ENCODE results near the gene CNTN1.

The CNTN1 gene

GRCh38 chr12:41013881-41014642 is 321.8 kb downstream of the CNTN1 start:
- no peak overlapping the region for H3K4me3 Mint-ChIP-seq
- H3K27ac Mint-ChIP-seq: no peak overlapping the region
- peaks cover 15% of the 10 kb centered on the region for H3K9me3 Mint-ChIP-seq
- DNase-seq: no peak
- no peaks in the 10 kb centered on the region for H3K4me1 Mint-ChIP-seq
- CTCF ChIA-PET: no interaction called here
- H3K36me3 Mint-ChIP-seq: no peaks in the 10 kb centered on the region
- H3K27me3 Mint-ChIP-seq: no peaks in the 10 kb centered on the region

DNA sequence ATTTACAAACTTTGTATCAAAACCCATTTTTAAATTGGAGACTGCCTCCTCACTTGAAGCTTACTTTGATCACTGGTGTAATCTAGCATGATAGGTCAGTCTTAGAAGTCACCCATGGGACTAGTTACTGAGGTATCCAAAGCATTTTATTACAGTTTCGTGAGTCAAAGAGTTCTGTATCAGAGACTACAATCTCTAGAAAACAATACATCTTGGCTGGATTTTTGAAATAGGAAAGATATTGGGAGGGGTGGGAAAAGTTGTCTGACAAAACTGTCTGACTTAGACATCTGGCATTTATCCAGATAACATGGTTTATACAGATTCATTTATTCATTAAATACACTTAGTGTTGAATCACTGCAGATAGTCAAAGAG is 322.4 kb downstream of the CNTN1 start:
- no peak overlapping the region for H3K27ac Mint-ChIP-seq
- no peaks in the 10 kb centered on the region for H3K36me3 Mint-ChIP-seq
- no peak overlapping the region for H3K4me3 Mint-ChIP-seq
- H3K4me1 Mint-ChIP-seq: no peaks in the 10 kb centered on the region
- no peaks in the 10 kb centered on the region for H3K27me3 Mint-ChIP-seq
- CTCF ChIA-PET: no interaction called here
- peaks cover 15% of the 10 kb centered on the region for H3K9me3 Mint-ChIP-seq
- DNase-seq: no peak

DNA sequence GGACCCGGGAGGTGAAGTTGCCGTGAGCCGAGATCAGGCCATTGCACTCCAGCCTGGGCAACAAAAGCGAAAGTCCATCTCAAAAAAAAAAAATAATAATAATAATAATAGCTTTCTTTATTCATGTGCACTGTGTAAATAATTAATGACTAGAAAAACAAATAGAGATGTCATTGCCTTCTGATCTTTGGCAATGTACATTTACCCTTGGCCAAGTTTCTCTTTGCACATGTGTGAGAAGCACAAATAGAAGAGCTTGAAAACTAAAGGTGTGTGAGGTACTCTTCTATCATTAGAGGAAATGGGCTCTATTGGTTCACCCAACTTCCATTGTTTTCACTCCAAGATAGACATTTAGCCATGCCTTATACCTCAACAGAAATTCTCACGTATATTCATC is 325.8 kb downstream of the CNTN1 start:
- Mint-ChIP-seq H3K27ac (no peak overlapping the region), H3K4me1 (no peaks in the 10 kb centered on the region), H3K36me3 (no peaks in the 10 kb centered on the region), H3K27me3 (no peaks in the 10 kb centered on the region), H3K9me3 (no peaks in the 10 kb centered on the region), H3K4me3 (no peak overlapping the region)
- CTCF ChIA-PET: no interaction called here
- no peak for DNase-seq

GRCh38 chr12:41019461-41019860 is 327.2 kb downstream of the CNTN1 start:
- Mint-ChIP-seq H3K36me3 (no peaks in the 10 kb centered on the region), H3K4me3 (no peak overlapping the region), H3K4me1 (no peaks in the 10 kb centered on the region), H3K27ac (no peak overlapping the region), H3K27me3 (no peaks in the 10 kb centered on the region), H3K9me3 (no peaks in the 10 kb centered on the region)
- DNase-seq: no peak
- CTCF ChIA-PET: no interaction called here

GRCh38 chr12:41023836-41024235 is 331.6 kb downstream of the CNTN1 start:
- Mint-ChIP-seq H3K36me3 (no peaks in the 10 kb centered on the region), H3K4me3 (no peak overlapping the region), H3K4me1 (no peaks in the 10 kb centered on the region), H3K27ac (no peak overlapping the region), H3K27me3 (no peaks in the 10 kb centered on the region), H3K9me3 (no peaks in the 10 kb centered on the region)
- no peak for DNase-seq
- CTCF ChIA-PET: no interaction called here

DNA sequence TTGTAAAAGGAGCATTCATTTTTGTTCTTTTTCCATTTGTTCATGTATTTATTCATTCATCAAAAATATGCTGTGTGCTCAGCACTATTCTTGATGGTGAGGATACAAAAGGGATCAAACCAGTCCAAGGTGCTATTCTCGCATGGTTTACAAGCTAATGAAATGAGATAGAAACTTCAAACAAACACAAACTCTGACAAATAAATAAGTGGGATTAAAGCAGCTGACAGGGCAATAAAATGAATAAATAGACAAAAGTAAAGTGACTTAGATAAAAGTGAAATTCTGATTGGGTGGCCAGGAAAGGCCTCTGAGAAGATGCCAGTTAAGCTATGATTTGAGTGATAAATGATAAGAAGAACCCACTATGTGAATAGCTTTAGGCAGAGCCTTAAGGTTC is 333.9 kb downstream of the CNTN1 start:
- Mint-ChIP-seq H3K27ac (no peak overlapping the region), H3K4me3 (no peak overlapping the region), H3K36me3 (no peaks in the 10 kb centered on the region), H3K4me1 (no peaks in the 10 kb centered on the region), H3K9me3 (no peaks in the 10 kb centered on the region), H3K27me3 (no peaks in the 10 kb centered on the region)
- CTCF ChIA-PET: no interaction called here
- no peak for DNase-seq

- H3K27me3 Mint-ChIP-seq: no peaks in the 10 kb centered on the region
- H3K4me1 Mint-ChIP-seq: no peaks in the 10 kb centered on the region
- CTCF ChIA-PET: no interaction called here
- no peaks in the 10 kb centered on the region for H3K9me3 Mint-ChIP-seq
- no peak overlapping the region for H3K4me3 Mint-ChIP-seq
- no peak overlapping the region for H3K27ac Mint-ChIP-seq
- no peaks in the 10 kb centered on the region for H3K36me3 Mint-ChIP-seq
- DNase-seq: no peak
Measured at GRCh38 chr12:41032386-41032785, 340.1 kb downstream of the CNTN1 start.

DNA sequence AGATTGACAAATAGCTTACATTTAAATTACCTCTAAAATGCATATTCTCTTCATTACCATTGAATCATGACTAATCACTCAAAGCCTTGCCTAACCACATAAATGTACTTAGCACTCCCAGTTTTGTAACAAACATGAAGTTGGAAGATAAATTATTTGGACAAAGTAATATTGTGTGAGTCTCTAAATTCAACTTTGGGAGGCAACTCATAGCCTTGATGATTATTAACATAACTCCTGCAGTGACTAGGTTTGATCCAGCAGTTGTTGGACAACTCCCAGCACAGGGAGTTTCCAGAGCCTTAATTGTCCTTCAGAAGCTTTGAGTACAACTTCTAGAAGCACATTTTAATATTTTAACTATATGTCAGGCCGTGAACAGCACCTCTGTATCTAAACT is 342.4 kb downstream of the CNTN1 start:
- CTCF ChIA-PET: no interaction called here
- Mint-ChIP-seq H3K27me3 (no peaks in the 10 kb centered on the region), H3K9me3 (no peaks in the 10 kb centered on the region), H3K27ac (no peak overlapping the region), H3K36me3 (no peaks in the 10 kb centered on the region), H3K4me1 (no peaks in the 10 kb centered on the region), H3K4me3 (no peak overlapping the region)
- no peak for DNase-seq

DNA sequence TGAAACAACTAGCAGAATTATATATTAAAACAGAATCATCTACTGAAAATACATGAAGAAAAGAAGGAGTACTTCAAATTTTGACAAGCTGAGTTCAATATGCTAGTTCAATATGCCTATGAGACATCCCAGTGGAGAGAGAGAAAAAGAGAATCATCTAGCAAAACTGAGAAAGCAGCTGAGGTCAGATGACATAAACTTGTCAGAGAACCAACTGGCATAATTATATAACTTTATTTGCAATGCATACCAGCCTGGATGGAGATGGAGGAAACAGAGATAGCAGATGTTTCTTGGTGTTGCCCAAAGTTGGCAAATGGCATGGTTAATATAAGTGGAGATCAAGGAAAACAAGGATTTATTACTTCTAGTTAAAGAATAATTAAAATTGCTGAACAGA is 347.2 kb downstream of the CNTN1 start:
- DNase-seq: no peak
- no peaks in the 10 kb centered on the region for H3K9me3 Mint-ChIP-seq
- H3K27ac Mint-ChIP-seq: no peak overlapping the region
- no peaks in the 10 kb centered on the region for H3K4me1 Mint-ChIP-seq
- CTCF ChIA-PET: no interaction called here
- H3K27me3 Mint-ChIP-seq: no peaks in the 10 kb centered on the region
- H3K36me3 Mint-ChIP-seq: no peaks in the 10 kb centered on the region
- no peak overlapping the region for H3K4me3 Mint-ChIP-seq

GRCh38 chr12:41045509-41045908 is 353.3 kb downstream of the CNTN1 start:
- H3K4me1 Mint-ChIP-seq: no peaks in the 10 kb centered on the region
- DNase-seq: no peak
- H3K4me3 Mint-ChIP-seq: no peak overlapping the region
- no peaks in the 10 kb centered on the region for H3K9me3 Mint-ChIP-seq
- CTCF ChIA-PET: no interaction called here
- no peaks in the 10 kb centered on the region for H3K36me3 Mint-ChIP-seq
- no peaks in the 10 kb centered on the region for H3K27me3 Mint-ChIP-seq
- no peak overlapping the region for H3K27ac Mint-ChIP-seq

GRCh38 chr12:41049033-41049432 is 356.8 kb downstream of the CNTN1 start:
- no peak overlapping the region for H3K4me3 Mint-ChIP-seq
- DNase-seq: no peak
- no peaks in the 10 kb centered on the region for H3K4me1 Mint-ChIP-seq
- CTCF ChIA-PET: no interaction called here
- H3K27ac Mint-ChIP-seq: no peak overlapping the region
- no peaks in the 10 kb centered on the region for H3K27me3 Mint-ChIP-seq
- H3K9me3 Mint-ChIP-seq: no peaks in the 10 kb centered on the region
- H3K36me3 Mint-ChIP-seq: no peaks in the 10 kb centered on the region

GRCh38 chr12:41051954-41052353 is 359.7 kb downstream of the CNTN1 start:
- H3K27me3 Mint-ChIP-seq: no peaks in the 10 kb centered on the region

GRCh38 chr12:41052441-41052840 is 360.2 kb downstream of the CNTN1 start:
- no peak for DNase-seq
- CTCF ChIA-PET: no interaction called here
- Mint-ChIP-seq H3K9me3 (no peaks in the 10 kb centered on the region), H3K4me1 (no peaks in the 10 kb centered on the region), H3K27me3 (no peaks in the 10 kb centered on the region), H3K27ac (no peak overlapping the region), H3K36me3 (no peaks in the 10 kb centered on the region), H3K4me3 (no peak overlapping the region)

More at GRCh38 chr12:41051954-41052353, 359.7 kb downstream of the CNTN1 start:
- Mint-ChIP-seq H3K9me3 (no peaks in the 10 kb centered on the region), H3K4me1 (no peaks in the 10 kb centered on the region), H3K4me3 (no peak overlapping the region), H3K27ac (no peak overlapping the region), H3K36me3 (no peaks in the 10 kb centered on the region)
- CTCF ChIA-PET: no interaction called here
- no peak for DNase-seq

DNA sequence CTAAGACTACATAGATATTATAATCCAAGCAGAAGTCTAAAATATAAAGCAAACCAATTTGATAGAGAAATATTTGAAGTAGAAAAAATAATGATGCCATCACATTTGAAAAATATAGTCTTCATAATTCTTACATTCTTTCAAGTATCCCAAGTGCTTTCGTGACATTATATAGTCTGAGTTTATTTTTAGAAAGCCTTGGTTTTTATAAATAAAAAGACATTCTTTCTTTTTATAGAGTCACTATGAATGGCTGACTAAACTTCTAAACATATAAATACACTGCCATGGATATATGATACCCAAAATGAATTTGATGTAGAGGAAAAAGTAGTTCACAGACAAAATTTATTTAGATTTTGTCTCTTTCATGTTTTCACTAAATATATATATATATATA is 360.8 kb downstream of the CNTN1 start:
- no peak for DNase-seq
- Mint-ChIP-seq H3K9me3 (no peaks in the 10 kb centered on the region), H3K27me3 (no peaks in the 10 kb centered on the region), H3K27ac (no peak overlapping the region), H3K4me3 (no peak overlapping the region), H3K36me3 (no peaks in the 10 kb centered on the region), H3K4me1 (no peaks in the 10 kb centered on the region)
- CTCF ChIA-PET: no interaction called here

GRCh38 chr12:41055875-41056577 is 363.8 kb downstream of the CNTN1 start:
- Mint-ChIP-seq H3K9me3 (no peaks in the 10 kb centered on the region), H3K4me1 (no peaks in the 10 kb centered on the region), H3K4me3 (no peak overlapping the region), H3K27ac (no peak overlapping the region), H3K36me3 (no peaks in the 10 kb centered on the region), H3K27me3 (no peaks in the 10 kb centered on the region)
- CTCF ChIA-PET: no interaction called here
- DNase-seq: no peak

Measured in activated naive CD4-positive, alpha-beta T cell treated with anti-CD3 and anti-CD28 coated beads, Interleukin-2, amount 10 ng/mL, durations not matched to agents 7 days and 5 days (primary cell).